ENCODE results near the gene POP4.
A peak's percentile ranks its signal among the peaks of the same experiment; 100 is the strongest.
"Not testable (repeated sequence)": the region's sequence is repeated elsewhere in the genome, so short reads cannot be mapped to it uniquely, and the experiment has no call there.

The POP4 gene

DNA sequence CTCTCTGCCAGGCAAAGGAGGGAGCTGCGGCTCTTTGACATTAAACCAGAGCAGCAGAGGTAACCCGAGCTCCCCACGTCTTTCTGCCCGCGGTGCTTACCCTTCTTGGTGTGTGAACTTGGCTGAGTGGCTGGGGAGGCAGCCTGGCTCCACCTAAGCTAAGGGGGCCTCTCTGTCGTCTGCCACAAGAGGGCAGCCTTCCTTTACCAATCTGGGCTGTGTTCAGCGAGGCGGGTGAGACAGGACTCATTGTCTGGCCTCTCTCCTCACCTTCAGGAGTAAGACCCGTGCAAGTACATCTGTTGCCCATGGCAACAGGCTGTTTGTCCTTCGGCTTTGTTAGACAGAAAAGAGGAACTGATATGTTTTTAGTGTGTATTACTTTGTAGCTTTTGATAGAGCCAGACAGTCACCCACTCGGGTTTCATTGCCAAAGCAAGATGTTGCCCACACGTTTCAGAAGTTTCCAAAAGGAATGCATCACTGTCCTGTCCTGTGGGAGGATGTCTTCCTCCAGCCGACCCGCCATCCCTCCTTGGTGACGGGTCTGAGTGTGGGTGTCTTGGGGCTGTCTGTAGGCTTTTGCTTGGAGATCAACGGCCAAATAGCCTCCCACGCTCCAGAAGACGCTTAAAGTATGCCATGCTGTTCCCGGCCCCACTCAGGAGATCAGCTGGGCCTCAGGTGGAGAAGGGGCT lies 4.6 kb downstream of the POP4 start:
- DNase-seq (ENCODE audit: low read depth, low spot score) = peak; percentile 73

DNA sequence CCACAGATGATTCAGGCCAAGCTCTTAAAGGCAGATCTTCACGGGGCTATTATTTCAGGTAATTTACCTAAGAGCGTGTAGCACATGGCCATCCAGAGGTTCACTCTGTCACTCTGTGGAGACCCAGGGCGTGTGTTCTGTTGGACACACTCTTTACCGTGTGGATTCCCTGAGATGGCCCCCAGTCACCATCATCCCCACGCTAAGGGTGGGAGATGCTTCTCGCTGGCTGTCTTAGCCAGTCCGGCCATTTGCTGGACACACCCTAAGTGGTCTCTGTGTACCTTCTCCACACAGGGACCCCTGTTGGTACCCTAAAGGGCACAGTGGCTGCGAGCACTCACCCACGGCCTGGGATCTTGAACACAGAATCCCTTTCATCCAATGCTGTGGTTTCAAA lies 6.0 kb downstream of the POP4 start:
- DNase-seq (ENCODE audit: low read depth, low spot score) = no peak

DNA sequence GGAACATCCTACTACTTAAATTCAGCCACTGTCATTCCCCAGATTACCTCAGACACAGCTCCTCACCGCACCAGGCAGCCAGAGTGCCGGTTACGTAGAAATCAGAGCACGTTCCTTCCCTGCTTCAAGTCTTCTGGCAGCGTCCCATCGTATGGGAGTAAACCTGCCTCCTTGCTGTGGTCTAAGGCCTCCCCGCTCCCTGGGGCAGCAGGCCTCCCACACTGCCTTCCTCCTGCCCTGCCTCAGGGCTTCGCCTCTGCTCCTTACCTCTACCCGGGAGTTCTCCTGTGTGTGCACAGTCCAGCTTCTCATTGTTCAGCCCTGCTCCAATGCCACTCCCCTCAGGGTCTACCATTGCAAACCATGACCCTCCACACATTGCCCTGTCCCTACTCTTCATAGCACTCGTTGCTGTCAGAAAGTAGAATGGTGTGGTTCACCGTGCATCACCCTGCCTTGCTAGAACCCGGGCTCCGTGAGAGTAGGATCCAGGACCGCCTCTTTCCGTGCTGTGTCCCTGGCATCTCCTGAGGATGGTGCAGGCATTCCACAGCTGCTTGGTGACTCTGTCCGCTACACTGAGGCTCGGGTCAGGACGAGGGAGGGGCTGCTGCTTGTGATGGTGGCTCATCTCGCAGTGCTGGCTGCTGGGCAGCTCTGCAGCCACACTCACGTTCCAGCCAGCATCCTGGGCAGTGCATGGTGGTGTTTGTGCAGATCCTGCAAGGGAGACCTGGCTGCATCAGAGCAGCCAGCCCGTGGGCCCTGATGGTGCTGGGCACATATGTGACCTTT lies 6.9 kb downstream of the POP4 start:
- no peak for DNase-seq (ENCODE audit: low read depth, low spot score)

DNA sequence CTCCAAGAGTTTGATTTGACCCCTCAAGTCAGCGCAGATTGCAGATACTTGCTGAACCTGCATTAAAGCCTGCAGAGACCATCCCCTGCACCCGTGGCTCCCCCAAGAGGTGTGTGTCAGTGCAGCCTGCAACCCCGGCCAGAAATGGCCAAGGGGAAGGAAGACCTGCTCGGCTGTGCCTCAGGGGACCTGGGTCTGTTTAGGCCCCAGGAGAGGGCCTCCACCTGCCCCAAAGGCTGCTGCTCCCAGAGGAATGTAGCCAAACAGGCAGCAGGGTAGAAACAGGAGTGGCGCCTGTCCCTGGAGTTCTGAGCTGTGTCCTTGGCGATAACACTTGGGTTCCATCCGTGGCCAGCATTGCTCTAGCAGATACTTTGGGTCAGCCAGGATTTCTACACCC lies 8.0 kb downstream of the POP4 start:
- DNase-seq (ENCODE audit: low read depth, low spot score) = no peak

DNA sequence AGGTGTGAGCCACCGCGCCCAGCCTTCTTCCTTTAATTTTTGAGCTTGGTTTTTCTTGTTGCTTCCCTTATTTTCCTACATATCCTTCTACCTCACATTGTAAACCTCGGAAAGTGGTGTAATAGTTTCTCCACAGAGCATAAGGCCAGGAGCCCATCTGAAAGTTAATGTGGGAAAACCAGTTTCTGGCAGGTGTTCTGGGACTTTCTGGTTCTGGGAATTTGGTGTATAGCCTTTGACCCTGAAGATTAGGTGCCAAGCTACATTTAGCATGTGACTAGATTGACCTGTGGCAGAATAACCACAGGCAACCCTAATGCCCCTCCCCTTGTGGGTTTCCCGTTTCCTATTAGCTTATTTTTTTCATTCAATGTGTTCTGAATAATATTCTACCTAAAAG lies 8.7 kb downstream of the POP4 start:
- DNase-seq (ENCODE audit: low read depth, low spot score) = no peak

DNA sequence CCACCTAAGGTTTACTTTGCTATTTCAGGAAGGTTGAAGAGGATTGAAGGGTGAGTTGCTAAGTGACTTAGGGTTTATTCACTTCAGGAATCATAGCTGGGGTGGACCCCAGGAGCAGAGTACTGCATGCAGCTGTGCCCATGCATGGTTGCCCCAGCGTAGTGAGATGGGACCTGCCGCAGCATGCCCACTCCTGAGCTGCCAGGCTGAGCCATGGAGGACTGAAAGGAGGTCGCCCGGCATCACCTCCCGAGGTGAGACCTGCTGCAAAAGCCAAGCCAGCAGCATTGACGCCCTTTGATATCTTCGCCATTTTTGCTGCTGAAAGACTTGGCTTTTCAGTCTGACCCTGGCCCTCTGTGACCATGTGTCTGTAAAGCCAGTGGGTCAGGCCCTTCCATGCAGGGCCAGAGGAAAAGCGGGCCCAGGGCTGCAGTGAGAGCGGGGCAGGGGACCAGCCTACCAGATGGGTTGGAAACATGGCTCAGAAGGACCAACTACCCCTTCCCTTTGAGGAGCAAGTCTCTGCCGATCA lies 9.9 kb downstream of the POP4 start:
- no peak for DNase-seq (ENCODE audit: low read depth, low spot score)

DNA sequence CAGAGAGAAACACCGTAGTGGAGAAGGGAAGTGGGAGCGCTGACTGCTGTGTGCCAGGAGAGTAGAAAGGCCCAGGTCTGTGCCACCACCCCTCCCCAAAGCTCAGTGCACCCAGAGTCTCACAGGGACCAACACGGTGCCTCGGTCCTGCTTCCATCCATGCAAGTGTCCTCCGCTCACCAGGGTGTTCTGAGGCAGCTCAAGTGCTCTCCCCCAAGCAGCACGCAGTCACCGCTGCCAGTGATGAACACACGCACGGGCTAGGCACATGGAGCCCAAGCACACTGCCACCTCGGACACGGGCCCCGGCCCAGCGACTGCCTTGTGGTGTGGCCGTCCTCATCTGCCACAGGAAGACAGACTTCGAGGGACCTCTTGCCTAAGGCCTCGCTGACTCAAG lies 10.5 kb downstream of the POP4 start:
- DNase-seq (ENCODE audit: low read depth, low spot score) = no peak

DNA sequence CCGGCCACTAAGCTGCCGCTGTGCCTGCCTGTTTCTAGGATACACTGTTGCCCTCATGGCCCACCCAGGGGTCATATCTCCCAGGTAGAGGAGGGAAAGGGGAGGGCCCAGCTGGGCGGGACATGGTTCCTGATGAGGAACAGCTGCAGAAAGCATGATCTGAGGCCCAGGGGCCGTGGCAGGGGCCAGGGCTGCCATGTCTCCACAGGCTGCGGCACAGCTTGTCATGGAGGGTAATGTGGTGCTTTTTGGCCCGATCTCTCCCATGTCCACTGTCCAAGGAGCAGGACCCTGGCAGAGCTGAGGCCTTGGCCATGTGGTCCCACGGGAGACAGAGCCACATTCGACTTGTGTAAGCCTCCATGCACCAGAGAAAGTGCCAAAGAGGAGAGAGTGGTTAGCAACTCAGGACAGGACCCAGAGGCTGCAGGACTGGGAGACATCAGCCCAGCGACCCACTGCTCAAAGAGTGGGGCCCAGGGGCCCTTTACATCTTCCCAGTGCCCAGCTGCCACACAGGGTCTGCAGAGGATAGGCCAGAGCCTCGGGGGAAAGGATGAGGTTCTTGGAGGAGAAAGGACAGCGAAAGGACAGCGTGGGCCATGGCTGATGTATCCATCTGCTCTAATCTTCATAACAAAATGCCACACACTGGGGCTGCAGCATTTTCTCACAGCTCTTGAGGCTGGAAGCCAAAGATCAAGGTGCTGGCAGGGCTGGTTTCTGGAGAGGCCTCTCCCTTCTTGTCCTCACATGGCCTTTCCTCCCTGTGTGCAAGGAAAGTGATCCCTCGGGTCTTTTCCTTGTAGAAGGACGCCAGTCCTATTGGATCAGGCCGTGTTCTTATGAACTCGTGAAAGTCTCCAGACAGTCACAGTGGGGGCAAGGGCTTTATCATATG lies 11.5 kb downstream of the POP4 start:
- no peak for DNase-seq (ENCODE audit: low read depth, low spot score)

DNA sequence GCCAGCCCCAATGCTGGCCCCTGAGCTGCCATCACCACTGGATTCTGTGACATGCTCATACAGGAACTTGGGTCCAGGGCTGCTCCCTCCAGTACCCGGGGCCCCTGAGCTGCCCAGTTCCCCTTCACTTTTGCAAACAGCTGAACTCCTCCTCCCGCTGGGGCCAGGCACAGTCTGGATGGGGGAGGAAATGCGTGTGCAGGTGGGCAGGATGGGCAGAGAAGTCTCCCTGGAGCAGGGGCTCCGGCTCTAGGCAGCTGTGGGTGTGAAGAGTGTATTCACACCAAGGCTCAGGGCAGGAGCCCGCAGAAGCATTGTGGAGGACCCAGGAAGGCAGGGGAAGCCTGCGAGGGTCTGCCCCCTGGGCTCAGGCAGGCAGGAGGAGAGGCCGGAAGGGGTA lies 12.4 kb downstream of the POP4 start:
- DNase-seq (ENCODE audit: low read depth, low spot score) = no peak

DNA sequence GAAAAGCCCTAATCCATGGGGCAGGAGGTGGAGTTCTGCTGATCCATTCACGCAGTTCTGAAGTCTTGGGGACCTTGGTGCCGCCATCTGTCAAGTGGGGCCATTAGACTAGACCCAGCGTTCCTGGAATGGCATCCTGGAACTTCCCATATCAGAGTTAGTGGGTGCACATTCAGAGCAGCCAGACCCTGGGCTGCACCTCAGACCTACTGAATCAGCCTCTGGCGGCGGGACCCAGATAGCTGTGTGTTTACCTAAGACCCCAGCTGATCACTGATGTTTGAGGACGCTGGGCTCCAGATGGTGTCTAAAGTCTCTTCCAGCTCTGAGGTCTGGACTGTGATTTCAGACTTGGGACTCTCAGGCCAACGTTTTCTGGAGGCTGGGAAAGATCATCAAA lies 12.8 kb downstream of the POP4 start:
- DNase-seq (ENCODE audit: low read depth, low spot score) = no peak

DNA sequence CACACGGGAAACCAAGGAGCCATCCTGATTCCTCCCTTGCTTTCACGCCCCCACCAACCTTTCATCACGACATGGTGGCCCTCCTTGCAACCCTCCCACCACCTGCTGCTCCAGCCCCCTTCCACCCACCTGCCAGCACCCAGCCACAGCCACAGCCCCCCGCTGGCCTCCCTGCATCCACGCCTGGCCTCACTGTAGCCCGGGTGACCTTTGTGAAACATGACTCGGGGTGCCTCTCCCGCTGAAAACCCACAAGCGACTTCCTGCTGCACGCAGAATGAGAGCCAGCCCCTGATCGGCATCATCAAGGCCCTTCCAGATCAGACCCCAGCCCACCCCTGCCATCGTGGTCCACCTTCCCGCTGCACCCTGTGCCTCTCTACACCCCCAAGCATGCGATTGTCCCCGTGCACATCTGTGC lies 14.9 kb downstream of the POP4 start:
- DNase-seq (ENCODE audit: low read depth, low spot score) = no peak

DNA sequence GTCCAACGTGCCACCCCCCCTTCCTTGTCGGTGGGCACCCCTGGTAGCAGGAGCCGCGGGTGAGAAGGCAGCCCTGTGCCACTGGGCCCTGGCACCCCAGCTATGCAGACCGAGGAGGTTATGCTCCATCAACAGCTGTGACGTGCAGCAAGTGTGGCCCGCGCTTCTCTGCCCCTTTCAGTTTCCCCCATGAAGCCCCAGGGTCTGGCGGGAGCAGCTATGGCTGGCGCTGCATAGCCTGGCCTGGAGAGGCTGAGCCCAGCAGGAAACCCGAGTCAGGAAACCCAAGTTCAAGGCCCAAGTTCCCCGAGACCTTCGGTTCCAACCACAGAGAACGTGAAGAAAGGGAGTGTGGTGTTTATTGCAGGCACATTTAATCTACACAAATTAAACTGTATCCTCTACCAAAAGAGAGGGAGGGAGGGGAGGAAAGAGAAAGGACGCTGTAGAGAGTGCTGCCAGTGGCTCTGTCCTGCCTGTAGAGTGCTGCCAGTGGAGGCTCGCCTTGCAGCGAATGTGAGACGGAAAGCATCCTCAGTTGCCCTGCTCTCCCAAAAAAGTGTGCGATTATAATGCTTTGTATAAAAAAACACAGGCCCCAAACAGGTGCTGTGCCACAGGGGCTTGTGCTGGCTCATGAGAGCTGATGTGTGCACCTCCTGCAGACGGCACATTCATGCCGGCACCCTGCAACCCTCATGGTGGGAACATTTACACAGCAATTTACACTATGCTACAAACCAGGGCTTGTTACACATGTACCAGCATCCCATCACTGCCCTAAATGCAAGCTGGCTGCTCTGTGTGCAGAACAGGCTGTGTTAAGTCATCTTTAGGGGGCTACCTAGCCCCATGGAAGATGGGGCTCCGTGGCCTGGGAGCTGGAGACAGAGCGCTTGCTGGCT lies 16.3 kb downstream of the POP4 start:
- DNase-seq (ENCODE audit: low read depth, low spot score) = no peak

DNA sequence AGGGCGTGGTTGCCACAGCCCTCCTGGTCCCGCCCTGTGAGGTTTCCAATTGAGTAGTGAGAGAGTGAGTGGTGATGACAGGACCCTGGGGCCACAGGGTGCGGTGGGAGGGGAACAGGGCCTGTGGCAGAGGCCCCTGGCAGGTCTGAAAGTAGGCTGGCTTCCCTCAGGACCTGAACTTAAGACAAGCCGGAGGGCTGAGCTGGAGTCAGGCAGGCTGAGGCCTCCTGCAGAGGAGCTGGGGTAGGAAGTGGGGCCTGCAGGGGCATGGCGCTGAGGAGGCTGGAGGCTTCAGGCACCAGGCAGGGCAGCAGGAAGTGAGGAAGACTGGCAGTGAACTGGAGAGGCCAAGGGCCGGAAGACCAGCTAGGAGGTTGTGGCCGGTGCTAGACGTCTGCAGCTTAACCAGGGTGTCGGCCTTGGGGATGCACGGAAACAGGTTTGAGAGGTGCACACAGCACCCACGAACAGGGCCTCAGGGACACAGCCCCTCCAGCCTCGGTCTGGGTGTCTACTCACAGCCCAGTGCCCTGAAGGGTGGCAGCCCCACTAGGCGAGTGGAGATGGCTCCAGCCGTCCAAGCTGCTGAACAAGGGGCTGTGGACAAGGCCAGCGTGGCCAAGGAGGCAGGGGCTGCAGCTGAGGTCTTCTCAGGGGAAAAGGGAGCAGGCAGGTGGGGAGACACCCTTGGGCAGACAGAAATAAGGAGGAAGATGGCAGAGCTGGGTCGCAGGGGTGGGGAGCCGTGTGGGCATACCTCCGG lies 17.8 kb downstream of the POP4 start:
- DNase-seq (ENCODE audit: low read depth, low spot score) = no peak

DNA sequence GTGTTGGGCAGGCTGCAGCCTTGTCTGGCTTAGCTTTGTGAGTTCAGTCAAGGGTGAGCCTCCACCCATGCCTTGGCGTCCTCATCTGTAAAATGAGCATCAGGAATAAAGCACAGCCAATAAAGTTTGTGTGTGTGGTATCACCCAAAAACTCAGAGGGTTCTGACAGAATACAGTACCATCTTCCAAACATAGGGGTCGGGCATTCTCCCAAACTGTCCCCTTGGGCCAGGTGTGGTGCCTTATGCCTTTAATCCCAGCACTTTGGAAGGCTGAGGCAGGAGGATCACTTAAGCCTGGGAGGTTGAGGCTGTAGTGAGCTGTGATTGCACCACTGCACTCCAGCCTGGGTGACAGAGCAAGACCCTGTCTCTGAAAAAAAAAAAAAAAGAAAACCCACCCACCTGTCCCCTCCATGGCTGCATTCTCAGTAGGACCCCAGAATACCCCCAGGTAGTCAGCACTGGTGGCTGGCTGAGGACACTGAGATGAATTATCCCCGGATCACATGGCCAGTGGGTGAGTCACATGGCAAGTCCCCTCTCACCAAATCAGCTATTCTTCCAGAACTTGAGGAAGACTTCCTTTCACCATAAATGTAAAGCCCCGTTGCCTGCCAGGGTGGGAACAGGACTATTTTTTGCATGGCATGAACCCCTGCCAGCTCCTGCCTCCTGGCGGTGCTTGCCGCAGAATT lies 18.6 kb downstream of the POP4 start:
- no peak for DNase-seq (ENCODE audit: low read depth, low spot score)

DNA sequence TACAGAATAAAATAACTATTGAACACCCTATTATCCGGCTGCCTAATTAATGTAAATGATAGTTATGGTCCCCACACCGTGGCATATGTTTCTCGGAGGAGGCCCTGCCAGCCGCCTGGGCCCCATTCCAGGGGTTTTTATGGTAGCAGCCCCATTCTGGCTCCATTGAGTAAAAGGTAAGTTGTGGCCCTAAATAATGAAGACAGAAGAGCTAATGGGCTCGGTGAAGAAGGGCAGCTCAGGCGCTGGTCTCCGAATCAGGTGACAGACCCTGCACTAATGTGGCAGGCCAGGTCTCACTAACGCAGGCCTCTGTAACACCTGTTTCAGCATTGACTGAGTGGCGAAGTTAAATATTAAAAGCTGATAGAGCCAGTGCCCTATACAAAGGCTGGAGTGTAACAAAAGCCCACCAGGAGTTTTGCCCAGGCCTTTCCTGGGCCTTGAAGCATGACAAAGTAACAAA lies 19.1 kb downstream of the POP4 start:
- DNase-seq (ENCODE audit: low read depth, low spot score) = no peak

DNA sequence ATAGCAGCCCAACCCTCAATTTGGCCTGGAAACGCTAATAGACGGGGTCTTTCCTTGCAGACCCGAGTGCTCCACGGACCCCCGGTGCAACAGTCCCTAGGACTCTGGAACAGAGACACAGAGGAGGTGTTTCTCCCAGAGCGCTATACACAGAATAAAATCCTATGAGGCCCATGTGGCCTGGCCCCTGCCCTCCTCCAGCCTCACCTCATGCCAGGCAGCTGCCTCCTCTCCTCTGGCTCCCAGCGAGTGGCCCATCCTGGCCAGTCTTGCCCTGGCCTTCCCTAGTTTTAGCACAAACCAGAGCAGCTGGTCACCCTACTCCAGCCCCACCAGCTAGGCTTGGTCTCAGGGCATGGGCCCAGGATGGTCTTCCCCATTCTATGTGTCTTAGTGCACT lies 20.3 kb downstream of the POP4 start:
- no peak for DNase-seq (ENCODE audit: low read depth, low spot score)

DNA sequence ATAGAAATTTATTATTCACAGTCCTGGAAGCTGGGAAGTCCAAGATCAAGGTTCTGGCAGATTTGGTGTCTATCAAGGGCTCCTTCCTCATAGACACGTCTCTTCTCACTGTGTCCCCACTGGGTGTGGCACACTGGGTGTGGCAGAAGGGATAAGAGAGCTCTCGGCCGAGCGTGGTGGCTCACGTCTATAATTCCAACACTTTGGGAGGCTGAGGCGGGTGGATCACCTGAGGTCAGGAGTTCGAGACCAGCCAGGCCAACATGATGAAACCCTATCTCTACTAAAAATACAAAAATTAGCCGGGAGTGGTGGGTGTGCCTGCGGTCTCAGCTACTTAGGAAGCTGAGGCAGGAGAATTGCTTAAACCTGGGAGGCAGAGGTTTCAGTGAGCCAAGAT lies 20.7 kb downstream of the POP4 start:
- DNase-seq (ENCODE audit: low read depth, low spot score) = not testable (repeated sequence)

DNA sequence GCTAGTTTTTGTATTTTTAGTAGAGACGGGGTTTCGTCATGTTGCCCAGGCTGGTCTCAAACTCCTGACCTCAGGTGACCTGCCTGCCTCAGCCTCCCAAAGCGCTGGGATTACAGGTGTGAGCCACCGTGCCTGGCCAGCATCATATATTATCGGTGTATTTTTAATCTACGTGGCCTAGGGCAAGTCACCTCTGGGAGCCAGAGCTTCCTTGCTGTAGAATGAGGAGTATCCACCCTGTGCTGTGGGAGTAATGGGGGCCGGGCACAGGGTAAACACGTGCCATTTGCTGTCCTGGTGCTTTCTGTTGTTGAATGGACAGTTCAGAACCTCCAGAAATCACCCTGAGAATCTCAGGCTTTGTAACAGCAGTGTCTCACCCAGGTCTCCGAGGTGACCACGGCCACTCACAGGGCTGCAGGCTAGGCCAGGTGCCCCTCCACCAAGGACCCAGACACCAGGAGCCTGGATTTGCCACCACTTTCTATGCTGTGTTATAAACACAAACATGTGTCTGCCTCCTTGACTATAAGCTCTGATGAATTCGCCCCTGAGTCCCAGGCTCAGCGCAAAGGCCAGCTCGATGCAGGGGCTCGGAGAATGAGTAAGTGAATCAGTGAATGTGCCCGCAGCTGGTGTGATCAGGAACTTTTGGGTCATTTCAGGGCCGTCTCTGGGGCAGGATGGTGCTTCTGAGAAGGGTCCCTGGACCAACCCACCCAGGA lies 22.7 kb downstream of the POP4 start:
- no peak for DNase-seq (ENCODE audit: low read depth, low spot score)

All from activated CD4-positive, CD25-positive, alpha-beta regulatory T cell treated with anti-CD3 and anti-CD28 coated beads, Interleukin-2, amount 50 U/mL, for 16 hours (primary cell).